NCI-H510A treated with DMSO at 0.1 percent for 48 hours (cell line): ENCODE data around the gene SPATA13.
A peak's percentile ranks its signal among the peaks of the same experiment; 100 is the strongest.
"Not testable (repeated sequence)": the region's sequence is repeated elsewhere in the genome, so short reads cannot be mapped to it uniquely, and the experiment has no call there.

ENCODE experiments used
- DNase-seq: peaks from one replicate; lab custom pipeline; 2025; lab: John Stamatoyannopoulos, UW

Gene SPATA13

GRCh38 chr13:24196593-24197197 lies 36.2 kb downstream of the SPATA13 start:
- DNase-seq, result no peak

- DNase-seq, result no peak
Measured at GRCh38 chr13:24199016-24199415, 38.5 kb downstream of the SPATA13 start.

GRCh38 chr13:24202215-24202614 lies 41.7 kb downstream of the SPATA13 start:
- DNase-seq, result no peak

DNA sequence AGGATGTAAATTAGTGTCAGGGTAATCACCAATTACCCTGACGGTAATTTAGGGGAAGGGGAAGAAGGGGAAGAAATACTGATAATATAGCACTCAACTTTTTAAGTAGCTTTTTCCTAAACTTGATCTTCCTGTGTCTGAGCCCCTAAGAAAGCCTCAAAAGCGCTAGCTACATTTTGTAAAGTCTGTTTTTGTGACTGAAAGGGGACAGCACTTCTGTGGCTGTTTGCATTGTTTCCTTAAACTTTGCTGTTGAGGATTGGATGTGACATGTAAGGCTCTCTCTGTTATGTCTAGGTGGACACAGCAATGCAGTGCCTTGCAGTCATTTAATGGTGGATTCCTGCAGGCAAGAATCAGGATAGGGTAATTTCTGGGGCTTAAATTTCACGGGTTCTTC lies 42.8 kb downstream of the SPATA13 start:
- DNase-seq, result no peak

DNA sequence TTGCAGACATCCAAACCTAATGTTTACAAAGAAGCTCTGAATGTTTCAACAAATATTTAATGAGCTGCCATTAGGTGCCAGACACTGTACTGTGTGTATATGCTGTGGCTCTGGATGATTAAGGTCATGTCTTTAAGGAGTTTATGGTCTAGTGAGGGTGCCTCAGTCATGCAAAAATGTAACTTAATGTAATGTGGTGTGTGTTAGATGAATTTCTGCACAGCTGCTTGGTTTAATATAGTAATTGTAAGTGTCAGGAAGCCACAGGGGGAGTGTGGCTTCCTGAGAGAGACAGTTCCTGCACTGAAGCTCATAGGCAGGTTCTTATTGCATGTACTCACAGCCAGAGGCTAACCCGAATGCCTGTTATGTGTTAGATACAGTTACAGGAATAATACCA lies 43.3 kb downstream of the SPATA13 start:
- no peak for DNase-seq

GRCh38 chr13:24205076-24205475 lies 44.6 kb downstream of the SPATA13 start:
- not testable (repeated sequence) for DNase-seq

DNA sequence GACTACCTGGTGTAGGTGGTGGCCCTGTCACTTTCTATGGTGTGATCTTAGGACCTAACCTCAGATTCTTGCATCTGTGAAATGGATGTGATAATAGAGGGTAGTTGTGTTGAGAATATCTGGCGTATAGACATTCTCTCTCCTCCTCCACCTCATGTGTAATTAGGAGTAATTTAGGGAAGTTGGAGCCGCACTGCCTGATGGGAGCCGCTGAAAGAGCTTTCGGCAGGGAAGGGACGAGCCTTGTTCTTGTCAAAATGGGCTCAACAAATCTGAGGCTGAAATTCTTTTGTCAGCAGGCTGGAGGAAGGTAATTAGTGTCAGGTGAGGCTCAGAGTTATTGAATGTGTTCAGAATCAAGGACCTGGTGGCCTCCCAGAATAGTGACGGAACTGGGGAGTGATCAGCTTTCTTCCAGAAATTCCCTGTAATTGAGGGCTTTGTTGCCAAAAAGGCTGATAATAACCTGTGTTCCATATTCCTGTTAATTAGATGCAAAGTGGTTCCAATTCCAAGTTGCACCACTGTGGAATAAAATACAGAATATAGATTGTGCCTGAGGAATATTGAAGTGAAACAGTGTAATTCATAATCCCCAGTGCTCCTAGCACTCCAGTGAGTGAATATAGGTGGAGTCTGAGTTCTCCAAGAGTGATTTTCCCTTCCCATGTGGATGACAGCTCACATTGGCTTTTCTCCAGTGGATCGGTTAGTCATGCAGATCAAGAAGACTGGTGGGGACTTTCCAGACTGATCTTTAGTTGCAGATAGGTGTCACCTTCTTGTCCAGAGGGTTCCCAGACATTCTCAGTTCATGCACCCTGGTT lies 47.5 kb downstream of the SPATA13 start:
- no peak for DNase-seq

DNA sequence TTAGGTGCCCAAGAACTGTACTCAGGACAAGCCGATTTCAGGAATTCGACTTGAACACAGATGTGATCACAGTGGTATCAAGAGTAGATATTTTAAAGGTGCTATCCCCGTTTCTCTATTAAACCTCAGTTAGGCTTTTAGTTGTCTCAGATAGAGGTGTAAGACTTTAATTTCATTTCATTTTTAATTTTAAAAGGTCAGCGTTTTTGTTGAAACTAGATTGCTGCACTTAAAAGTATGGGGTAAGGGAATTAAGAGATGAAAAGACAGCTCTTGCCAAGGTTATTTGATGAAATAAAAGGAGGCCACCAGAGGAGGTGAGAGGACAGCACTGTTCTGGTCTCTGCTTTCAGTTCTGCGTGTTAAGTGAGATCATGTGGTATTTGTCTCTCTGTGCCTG lies 48.6 kb downstream of the SPATA13 start:
- DNase-seq, result no peak

DNA sequence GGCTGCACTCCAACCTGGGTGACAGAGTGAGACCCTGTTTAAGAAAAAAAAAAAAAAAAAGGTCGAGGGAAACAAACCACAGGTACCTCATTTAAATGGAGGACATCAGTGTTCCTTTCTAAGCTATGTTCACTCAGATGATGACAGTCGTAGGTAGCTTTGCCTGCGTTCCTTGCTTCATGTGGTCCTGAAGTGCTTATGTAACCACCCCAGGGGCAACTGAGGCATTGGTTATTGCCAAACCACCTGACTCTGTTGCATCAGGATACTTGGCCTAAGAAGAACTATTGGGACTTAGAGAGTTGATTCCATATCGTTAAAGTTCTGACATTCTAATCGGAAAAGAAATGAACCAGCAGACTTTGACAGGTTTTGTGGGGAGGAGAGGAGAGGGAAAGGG lies 51.7 kb downstream of the SPATA13 start:
- DNase-seq, result no peak

DNA sequence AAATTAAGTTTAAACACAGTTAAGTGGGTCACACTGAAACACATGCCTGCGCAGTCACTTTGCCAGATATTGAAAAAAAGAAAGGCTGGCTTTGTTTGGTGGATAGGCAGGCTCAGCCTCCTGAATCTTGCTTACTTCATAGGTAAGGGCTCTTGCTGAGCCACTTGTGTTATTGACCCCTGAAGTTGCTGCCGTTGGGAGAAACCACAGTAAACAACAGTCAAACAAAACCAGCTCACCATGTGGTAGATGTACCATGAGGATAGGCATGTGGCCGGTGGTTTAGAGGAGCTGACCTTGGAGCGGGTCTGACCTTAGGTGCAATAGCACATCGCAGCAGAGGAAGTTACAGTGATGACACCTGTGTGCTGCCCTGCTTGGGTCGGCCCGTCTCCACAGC lies 52.2 kb downstream of the SPATA13 start:
- DNase-seq, result peak; percentile 27

DNA sequence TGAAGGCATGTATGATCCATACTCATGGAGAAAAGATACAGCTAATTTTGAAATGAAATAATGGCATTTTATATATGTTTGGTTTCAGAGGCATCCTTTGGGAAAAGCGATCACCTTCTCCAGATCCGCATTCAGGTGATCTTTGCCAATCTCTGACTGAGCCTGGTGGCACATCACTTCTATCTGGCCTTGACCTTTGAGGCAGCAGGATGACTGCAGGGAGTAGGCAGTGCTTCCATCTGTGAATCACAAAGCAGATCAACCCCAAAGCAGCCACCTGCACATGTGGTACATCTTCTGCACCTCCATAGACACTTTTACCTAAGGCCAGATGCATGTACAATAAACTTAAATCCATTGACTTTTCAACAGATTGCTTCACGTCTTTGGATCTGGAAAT lies 53.4 kb downstream of the SPATA13 start:
- DNase-seq, result no peak

DNA sequence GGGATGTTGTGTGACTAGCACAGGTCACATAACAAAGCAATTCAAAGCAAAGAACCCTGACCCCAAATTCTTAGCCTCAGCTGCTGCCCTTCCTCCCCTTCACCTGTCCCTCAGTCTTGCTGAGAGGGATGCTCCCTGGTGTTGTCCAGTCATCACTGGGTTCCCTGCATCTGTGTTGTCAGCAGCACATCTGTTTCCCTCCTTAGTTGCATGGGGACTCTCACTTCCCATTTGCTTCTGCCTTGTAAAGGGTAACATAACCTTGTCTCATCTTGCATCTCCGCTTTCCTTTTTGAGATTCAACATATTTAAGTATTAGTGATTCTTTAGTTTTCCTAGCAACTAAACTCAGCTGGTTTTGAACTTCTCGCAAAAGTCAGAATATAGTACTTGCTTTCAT lies 54.0 kb downstream of the SPATA13 start:
- DNase-seq, result no peak

DNA sequence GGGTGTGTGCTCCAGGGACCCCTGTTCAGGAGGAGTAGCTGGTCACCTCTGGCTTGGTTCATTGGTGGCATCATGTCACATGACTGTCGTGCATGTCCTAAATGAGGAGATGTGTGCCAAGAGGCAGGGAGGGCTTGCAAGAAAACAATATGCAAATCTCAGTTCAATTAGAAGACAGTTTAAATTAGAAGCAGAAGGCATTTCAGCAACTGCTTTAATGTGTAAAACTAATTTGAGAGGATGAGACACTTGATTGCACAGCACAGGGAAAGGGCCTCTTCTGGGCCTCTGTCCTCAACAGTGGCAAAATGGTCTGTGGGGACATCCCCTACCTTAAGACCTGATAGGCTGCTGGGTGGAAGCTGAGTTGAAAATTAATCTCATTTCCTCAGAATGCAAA lies 54.6 kb downstream of the SPATA13 start:
- no peak for DNase-seq

- DNase-seq, result no peak
Measured at GRCh38 chr13:24215732-24216131, 55.2 kb downstream of the SPATA13 start.

- no peak for DNase-seq
Measured at GRCh38 chr13:24216176-24216575, 55.7 kb downstream of the SPATA13 start.

DNA sequence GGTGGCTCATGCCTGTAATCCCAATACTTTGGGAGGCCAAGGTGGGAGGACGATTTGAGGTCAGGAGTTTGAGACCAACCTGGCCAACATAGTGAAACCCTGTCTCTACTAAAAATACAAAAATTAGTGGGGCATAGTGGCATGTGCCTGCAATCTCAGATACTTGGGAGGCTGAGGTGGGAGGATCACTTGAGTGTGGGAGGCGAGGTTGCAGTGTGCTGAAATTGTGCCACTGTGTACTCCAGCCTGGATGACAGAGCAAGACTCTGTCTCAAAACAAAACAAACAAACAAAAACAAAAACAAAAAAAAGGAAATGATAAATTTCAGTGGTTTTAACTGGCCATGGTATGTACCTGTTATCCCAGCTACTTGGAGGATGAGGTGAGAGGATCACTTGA lies 56.3 kb downstream of the SPATA13 start:
- not testable (repeated sequence) for DNase-seq

DNA sequence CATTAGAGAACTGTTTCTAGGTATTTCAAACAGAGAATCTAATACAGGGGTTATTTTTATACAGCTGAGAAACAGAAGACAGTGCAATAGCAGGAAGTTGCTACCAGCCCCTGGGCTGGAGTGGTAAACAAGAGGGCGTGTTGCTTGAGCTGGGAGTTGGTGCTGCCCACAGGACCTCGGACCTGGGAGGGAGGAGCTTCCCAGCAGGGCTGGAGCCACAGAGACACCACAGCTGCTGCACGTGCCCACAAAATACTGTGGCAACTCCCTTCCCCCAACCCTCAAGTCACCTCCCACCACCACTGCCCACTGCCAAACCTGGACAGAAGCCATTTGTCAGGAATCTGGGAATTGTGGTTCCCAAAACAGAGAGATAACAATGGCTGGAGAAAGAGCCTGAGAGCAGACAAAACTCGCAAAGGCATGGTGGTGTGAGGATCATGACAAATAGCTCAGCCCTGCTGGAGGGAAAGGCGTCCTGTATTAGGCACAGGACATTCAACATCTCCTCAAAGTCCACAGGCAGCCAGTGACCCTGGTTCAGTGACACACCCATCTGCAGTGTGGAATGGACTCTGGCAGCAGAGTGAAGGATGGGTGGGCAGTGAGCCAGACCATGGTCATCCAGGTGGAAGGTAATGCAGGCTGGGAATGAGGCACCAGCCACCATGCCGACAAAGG lies 57.2 kb downstream of the SPATA13 start:
- DNase-seq, result peak; percentile 27

GRCh38 chr13:24218338-24218737 lies 57.8 kb downstream of the SPATA13 start:
- DNase-seq, result no peak

- no peak for DNase-seq
Measured at GRCh38 chr13:24218977-24219376, 58.5 kb downstream of the SPATA13 start.

DNA sequence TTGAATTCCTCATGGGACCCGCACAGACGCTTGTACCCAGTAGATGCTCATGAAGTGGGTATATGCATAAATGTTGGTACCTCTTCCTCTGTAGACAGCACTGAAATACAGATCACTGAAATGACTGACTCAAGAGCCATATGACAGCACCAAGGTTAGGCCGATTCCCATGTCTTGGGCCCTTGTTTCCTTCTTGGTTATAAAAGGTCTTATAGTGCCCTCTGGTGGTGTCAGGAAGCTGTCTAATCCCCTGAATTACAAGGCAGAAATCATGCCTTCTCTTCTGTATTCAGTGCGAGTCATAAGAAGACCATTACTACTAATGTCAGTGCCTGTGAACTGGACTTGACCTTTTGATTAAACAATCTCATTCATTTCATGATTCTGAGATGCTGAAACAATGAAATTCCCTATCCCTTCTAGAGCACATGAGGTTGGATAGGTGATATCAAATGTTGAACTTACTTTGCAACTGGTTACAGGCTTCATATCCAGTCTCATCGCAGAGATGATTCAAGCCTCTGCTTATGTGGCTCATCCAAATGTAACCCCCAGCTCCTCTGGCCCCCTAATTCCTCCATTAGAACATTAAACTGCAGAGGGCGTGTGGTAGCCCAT lies 59.7 kb downstream of the SPATA13 start:
- peak; percentile 78 for DNase-seq

DNA sequence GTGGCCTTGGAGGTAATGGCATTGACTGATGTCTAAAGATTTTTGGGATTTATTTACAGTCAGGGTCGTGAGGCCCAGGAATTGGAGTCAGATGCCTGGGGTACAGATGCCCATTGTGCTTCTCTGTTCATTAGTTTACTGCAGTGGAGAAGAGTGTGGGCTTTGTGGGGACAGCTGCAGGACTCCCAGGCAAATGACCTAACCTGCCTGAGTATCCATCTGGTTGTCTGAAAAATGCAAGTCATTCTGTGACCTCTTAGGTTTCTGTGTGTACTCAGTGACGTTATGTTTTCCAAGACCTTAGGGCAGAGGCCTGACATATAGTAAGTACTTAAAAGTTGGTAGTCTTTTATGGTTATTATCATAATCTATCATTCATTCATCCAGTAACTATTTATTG lies 60.5 kb downstream of the SPATA13 start:
- DNase-seq, result peak; percentile 33

GRCh38 chr13:24222756-24223155 lies 62.2 kb downstream of the SPATA13 start:
- DNase-seq, result no peak
